Measurements from ENCODE around the gene KCNQ1.

DNA sequence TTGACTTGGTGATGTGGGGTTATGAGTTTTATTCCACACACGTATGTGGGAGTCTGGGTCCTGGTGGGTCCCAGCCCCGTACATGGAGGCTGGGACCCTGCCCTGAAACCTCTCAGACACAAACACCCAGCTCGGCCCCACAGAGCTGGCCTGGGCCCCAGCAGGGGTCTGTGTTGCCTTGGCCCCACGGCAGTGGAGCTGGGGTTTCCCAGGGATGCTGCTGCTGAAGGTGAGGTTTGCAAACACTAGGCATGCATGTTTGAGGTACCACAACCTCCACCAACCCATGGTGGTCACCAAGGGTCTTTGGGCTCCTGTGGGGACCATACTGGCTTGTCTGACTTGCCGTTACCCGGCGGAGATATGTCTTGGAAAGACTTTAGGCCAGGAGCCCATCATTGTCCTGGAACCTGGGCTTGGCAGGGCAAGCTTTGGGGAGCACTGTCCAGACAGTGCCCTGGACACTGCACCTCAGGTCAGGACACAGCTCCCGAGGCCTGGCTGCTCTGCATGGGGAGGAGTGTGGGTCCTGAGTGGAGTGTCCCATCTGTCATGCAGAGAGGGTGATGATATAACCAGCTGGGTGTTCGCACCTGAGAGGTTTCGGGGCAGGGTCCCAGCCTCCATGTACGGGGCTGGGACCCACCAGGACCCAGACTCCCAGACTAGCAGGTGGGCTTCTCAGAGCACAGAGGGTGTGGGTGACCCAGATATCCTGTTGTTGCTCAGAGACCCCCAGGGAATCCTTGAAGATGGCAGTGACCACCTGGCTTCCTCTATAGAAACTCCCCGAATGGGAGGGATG, 63.3 kb downstream of the KCNQ1 start:
- TF ChIP-seq POLR2A (IDR thresholded peaks at IDR 0.05) = no peak
- TF ChIP-seq, protein P1, sequence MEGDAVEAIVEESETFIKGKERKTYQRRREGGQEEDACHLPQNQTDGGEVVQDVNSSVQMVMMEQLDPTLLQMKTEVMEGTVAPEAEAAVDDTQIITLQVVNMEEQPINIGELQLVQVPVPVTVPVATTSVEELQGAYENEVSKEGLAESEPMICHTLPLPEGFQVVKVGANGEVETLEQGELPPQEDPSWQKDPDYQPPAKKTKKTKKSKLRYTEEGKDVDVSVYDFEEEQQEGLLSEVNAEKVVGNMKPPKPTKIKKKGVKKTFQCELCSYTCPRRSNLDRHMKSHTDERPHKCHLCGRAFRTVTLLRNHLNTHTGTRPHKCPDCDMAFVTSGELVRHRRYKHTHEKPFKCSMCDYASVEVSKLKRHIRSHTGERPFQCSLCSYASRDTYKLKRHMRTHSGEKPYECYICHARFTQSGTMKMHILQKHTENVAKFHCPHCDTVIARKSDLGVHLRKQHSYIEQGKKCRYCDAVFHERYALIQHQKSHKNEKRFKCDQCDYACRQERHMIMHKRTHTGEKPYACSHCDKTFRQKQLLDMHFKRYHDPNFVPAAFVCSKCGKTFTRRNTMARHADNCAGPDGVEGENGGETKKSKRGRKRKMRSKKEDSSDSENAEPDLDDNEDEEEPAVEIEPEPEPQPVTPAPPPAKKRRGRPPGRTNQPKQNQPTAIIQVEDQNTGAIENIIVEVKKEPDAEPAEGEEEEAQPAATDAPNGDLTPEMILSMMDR (IDR thresholded peaks at IDR 0.05) = no peak
- TF ChIP-seq POLR2AphosphoS5 (IDR thresholded peaks at IDR 0.05; ENCODE audit: insufficient read depth in 1 of 2, low read depth in 1 of 2) = no peak
